Tibial nerve (tissue), 4 donors: ENCODE results near the gene WDR37. TPM values are rescaled to one million over a fixed set of nuclear protein-coding genes. Genes with fewer than 3 reads are reported as not detected.

Source experiments
- DNase-seq, 2 donors: peaks; one replicate each; pipeline ENCODE4 v3.0.0-alpha.2; 2019; ENCODE audit warnings: low spot score in 2 of 2
- H3K27ac ChIP-seq, 4 donors: fragments of 200-600 bp; sonication (generic) in 3 of 4; one replicate each; pipeline ENCODE4 v1.5.1; 2017 to 2019; ENCODE audit warnings: mild to moderate bottlenecking in 1 of 4
- H3K27me3 ChIP-seq, 2 donors: fragments of 200-600 bp; sonication (generic) in 1 of 2; one replicate each; pipeline versions ENCODE4 v1.5.1 to v1.6.0; 2017 to 2019
- H3K36me3 ChIP-seq, 3 donors: fragments of 200-600 bp; sonication (generic); one replicate each; pipeline ENCODE4 v1.5.1; 2018 to 2019
- H3K4me1 ChIP-seq, 4 donors: fragments of 200-600 bp; sonication (generic) in 3 of 4; one replicate each; pipeline ENCODE4 v1.5.1; 2017 to 2019
- H3K4me3 ChIP-seq, 4 donors: fragments of 200-600 bp; sonication (generic) in 3 of 4; one replicate each; pipeline ENCODE4 v1.5.1; 2017 to 2019; ENCODE audit warnings: mild to moderate bottlenecking in 1 of 4, moderate library complexity in 1 of 4
- H3K9me3 ChIP-seq, 4 donors: fragments of 200-600 bp; sonication (generic) in 3 of 4; one replicate each; pipeline ENCODE4 v1.5.1; 2017 to 2019
- EP300 ChIP-seq, 2 donors: sonication (generic); formaldehyde crosslinking; IDR thresholded peaks; one replicate each; pipeline ENCODE4 v1.6.1; 2017; ENCODE audit warnings: antibody characterized with exemption in 2 of 2, mild to moderate bottlenecking in 1 of 2
- POLR2A ChIP-seq, 2 donors: fragments of 450-650 bp; IDR thresholded peaks; one replicate each; pipeline ENCODE4 v1.6.1; 2017; ENCODE audit warnings: antibody characterized with exemption in 2 of 2, mild to moderate bottlenecking in 2 of 2, moderate library complexity in 2 of 2
- WGBS, 2 donors: methylation state at CpG; one replicate each; pipeline ENCODE4 v1.1.5; 2018; 5-methylcytosine and 5-hydroxymethylcytosine counted together
- total RNA-seq, 4 donors: library from RNA; depleted of rRNA; stranded (reverse); fragments of >200 nt; gene quantifications; one replicate each; pipeline ENCODE4 v1.1.0, GENCODE V29; 2016
- TF ChIP-seq, protein P1 (sequence below), 5 experiments: fragments of 200-600 bp in 3 of 5; fragments of 450-650 bp in 2 of 5; sonication (generic) in 3 of 5; IDR thresholded peaks; one replicate each; pipeline ENCODE4 v1.5.1; 2016 to 2019; ENCODE audit warnings: antibody characterized with exemption in 5 of 5, mild to moderate bottlenecking in 3 of 5, moderate library complexity in 2 of 5

WDR37 gene
- total RNA-seq, 4 donors from 2014 or later, result 9.6 to 14.4 (median 12.9) TPM

DNA sequence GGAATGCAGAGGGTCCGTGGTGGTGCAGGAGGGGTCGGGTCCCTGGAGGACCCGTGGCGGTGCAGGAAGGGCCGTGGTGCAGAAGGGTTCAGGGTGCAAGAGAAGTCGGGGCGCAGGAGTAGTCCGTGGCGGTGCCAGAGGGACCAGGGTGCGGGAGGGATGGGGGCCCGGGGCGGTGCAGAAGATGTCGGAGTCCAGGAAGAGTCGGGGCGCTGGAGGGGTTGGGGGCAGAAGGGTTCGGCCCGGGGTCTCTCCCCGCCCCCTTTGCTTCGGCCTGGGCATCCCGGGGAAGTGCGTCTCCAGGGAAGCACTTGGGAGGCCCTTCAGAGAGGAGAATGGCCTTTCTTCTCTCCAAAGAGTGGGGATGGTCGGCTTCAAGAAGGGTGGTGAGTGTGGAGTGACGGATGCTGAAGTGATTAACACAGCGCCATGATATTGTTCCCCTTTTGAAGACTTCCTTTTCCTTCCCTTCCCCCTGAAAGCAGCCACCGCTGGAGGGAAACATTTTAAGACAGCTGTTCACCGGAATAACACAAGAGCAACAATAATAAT lies 997 bp downstream of the WDR37 start:
- no peak for DNase-seq
- 1 to 2% methylated on average over 26 of the region's 26 CpGs for WGBS, 2 donors
- Histone ChIP-seq H3K4me3 (peak overlapping the region; percentile 77 to 94 (median 87)), H3K9me3 (no peaks in the 10 kb centered on the region), H3K27me3 (no peaks in the 10 kb centered on the region), H3K36me3 (peaks cover 0 to 17% (median 0%) of the 10 kb centered on the region in 3 donors), H3K4me1 (peaks cover 0 to 69% (median 24%) of the 10 kb centered on the region in 4 donors), H3K27ac (peak overlapping the region; percentile 91 to 99 (median 96))
- no peak for TF ChIP-seq EP300 (IDR thresholded peaks at IDR 0.05)
- no peak for TF ChIP-seq POLR2A (IDR thresholded peaks at IDR 0.05)
- TF ChIP-seq, protein P1, sequence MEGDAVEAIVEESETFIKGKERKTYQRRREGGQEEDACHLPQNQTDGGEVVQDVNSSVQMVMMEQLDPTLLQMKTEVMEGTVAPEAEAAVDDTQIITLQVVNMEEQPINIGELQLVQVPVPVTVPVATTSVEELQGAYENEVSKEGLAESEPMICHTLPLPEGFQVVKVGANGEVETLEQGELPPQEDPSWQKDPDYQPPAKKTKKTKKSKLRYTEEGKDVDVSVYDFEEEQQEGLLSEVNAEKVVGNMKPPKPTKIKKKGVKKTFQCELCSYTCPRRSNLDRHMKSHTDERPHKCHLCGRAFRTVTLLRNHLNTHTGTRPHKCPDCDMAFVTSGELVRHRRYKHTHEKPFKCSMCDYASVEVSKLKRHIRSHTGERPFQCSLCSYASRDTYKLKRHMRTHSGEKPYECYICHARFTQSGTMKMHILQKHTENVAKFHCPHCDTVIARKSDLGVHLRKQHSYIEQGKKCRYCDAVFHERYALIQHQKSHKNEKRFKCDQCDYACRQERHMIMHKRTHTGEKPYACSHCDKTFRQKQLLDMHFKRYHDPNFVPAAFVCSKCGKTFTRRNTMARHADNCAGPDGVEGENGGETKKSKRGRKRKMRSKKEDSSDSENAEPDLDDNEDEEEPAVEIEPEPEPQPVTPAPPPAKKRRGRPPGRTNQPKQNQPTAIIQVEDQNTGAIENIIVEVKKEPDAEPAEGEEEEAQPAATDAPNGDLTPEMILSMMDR (IDR thresholded peaks at IDR 0.05), result no peak

- no peaks in the 10 kb centered on the region for H3K9me3 ChIP-seq
- no peak for TF ChIP-seq EP300 (IDR thresholded peaks at IDR 0.05)
- TF ChIP-seq POLR2A (IDR thresholded peaks at IDR 0.05), result no peak
- TF ChIP-seq, protein P1 (IDR thresholded peaks at IDR 0.05), result no peak
- peaks cover 0 to 60% (median 24%) of the 10 kb centered on the region in 4 donors for H3K4me1 ChIP-seq
- H3K4me3 ChIP-seq, result peak overlapping the region in 1 of 4 donors; percentile 87
- H3K27me3 ChIP-seq, result no peaks in the 10 kb centered on the region
- H3K36me3 ChIP-seq, result peaks cover 0 to 10% (median 0%) of the 10 kb centered on the region in 3 donors
- WGBS, 2 donors, result 77 to 82% methylated on average over 7 of the region's 7 CpGs
- DNase-seq, result no peak
- no peak overlapping the region for H3K27ac ChIP-seq
These were observed 1.8 kb downstream of the WDR37 start for GRCh38 chr10:1058017-1058416.

DNA sequence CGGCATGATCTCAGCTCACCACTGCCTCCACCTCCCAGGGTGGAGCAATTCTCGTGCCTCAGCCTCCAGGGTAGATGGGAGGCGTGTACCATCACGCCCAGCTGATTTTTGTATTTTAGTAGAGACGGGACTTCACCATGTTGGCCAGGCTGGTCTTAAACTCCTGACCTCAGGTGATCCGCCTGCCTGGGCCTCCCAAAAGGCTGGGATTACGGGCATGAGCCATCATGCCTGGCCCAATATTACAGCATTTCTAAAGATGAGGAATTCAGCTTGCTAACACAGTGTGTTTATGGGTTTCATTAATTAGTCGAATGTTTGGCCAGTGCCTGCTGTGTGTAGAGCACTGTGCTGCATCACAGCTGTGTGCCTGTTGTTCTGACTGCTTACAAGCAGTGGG lies 3.7 kb downstream of the WDR37 start:
- Histone ChIP-seq H3K4me1 (peaks cover 0 to 42% (median 13%) of the 10 kb centered on the region in 4 donors), H3K27me3 (no peaks in the 10 kb centered on the region), H3K36me3 (peaks cover 0 to 6% (median 0%) of the 10 kb centered on the region in 3 donors), H3K4me3 (no peak overlapping the region), H3K27ac (no peak overlapping the region), H3K9me3 (no peaks in the 10 kb centered on the region)
- no peak for DNase-seq
- 87 to 94% methylated on average over 8 of the region's 8 CpGs for WGBS, 2 donors
- TF ChIP-seq EP300 (IDR thresholded peaks at IDR 0.05) (no peak), POLR2A (IDR thresholded peaks at IDR 0.05) (no peak)
- TF ChIP-seq, protein P1 (IDR thresholded peaks at IDR 0.05), result no peak

- TF ChIP-seq EP300 (IDR thresholded peaks at IDR 0.05) (no peak), POLR2A (IDR thresholded peaks at IDR 0.05) (no peak)
- TF ChIP-seq, protein P1 (IDR thresholded peaks at IDR 0.05), result no peak
- DNase-seq, result no peak
- Histone ChIP-seq H3K9me3 (no peaks in the 10 kb centered on the region), H3K4me1 (peaks cover 0 to 34% (median 6%) of the 10 kb centered on the region in 4 donors), H3K27ac (no peak overlapping the region), H3K36me3 (peaks cover 0 to 6% (median 0%) of the 10 kb centered on the region in 3 donors), H3K27me3 (no peaks in the 10 kb centered on the region), H3K4me3 (no peak overlapping the region)
- WGBS, 2 donors, result 86 to 89% methylated on average over 7 of the region's 7 CpGs
These were observed 6.0 kb downstream of the WDR37 start for GRCh38 chr10:1061930-1062774.
